Inferior parietal cortex (tissue), 1 donor: ENCODE results near the gene TMEM184A.

Experiments used
- DNase-seq: peaks from one replicate; pipeline ENCODE4 v3.0.0-alpha.2; 2016; ENCODE audit errors: extremely low spot score

Gene TMEM184A

DNA sequence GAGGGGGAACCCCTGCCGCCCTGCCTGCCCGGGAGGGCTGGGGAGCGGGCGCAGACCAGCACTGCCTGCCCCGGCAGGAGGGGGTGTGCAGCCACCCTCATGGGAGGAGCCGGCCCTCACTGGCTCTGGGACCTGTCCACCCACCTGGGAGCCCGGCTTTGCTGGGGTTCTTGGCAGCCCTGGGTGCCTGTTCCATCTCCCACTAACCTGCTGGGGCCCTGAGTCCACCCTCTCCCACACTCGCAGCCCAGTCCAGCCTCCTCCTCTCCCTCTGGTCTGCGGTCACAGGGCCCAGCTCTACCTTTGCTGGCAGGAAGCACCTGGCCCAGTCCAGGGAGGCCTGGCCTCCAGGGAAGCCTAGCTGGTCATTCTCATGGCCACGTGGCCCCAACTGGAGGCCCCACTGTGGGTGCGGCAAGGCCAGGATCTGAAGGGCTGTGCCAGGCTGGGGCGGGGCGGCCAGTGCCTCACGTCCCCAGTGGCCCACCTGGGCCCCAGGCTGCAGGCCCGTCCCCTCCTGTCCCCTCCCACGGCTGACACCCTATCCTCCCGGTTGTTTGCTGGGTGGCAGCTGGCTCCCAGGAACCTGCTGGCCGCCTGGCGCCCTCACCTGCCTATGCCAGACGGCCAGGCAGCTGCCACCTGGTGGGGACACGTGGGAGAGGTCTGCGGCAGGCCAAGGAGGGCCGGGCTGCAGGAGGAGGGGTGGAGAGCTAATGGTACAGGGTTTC is at the start of gene TMEM184A:
TMEM184A (minus strand) TSS at position 393 of the 731 bp plus-strand sequence. CDS start 721 bp downstream, outside the sequence.
- no peak for DNase-seq

DNA sequence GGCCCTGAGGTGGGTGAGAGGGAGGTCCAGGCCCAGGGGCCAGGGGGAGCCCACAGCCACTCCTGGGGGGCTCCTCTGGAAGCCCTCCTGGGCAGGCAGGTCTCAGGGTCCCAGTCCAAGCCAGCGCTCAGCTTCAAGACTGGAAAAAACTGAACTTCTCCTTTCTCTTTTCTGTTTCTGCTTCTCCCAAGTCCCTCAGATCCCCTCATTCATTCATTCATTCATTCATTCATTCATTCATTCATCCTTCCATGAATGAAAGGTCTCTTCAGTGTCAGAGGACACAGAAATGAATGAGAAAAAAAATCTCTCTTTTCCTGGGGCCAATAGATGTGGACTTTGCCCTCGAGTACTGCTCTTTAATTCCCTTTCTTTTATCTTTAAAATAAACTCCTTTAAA is 48.4 kb upstream of the TMEM184A start:
- DNase-seq: no peak

DNA sequence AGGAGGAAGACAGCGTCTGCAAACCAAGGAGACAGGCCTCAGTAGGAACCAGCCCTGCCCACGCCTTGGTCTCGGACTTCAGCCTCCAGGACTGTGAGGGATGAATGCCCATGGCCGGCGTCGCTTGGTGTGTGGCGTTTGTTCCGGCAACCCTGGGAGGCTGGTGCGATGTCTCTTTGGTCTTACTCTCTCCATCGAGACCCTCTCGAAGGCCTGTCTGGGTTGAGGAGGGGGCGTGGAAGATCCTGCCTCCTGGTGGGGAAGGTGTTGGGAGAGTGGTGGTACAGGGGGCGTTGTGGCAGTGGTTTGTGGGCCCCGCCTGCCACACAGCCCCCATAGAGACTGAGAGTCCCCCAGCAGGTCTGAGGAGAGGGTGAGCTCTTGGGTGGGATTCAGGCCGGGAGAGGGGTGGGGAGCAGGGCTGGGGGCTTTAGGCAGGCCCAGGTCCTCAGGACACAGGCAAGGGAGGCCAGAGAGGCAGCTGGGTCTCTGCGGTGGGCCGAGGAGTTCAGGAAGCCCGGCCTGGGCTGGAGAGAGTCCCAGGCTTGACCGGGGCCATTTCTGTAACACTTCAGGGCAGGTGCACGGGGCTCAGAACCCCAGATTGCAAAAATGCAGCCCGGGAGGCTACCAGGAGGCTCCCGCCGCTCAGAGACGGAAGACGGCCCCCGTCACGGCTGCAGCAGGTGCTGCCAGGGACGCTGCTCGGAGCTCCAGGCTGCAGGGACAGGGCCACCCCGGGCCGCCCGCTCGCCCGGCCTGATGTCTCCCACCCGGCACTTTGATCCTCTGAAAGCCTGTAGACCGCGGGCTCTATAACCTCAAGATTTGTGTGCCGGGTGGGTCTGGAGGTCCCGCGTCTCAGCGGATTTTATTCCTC is 47.6 kb upstream of the TMEM184A start:
- DNase-seq: no peak

DNA sequence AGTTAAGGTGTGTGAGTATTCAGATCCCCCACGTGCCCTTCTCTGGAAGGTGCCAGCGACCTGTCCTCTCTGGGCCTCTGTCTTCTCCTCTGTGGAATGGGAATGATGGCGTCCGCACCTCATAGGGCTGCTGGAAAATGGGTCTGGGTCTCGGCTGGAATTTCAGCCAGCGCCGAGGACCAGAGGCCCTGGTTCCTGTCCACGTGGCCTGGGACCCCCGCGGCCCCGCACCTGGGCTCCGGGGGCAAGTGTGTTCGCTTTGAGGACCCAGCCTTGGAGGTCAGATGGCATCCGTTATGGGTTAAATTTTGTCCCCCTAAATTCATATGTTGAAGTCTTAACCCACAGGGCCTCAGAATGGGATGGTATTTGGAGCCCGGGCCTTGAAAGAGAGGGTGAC is 46.4 kb upstream of the TMEM184A start:
- DNase-seq: no peak

DNA sequence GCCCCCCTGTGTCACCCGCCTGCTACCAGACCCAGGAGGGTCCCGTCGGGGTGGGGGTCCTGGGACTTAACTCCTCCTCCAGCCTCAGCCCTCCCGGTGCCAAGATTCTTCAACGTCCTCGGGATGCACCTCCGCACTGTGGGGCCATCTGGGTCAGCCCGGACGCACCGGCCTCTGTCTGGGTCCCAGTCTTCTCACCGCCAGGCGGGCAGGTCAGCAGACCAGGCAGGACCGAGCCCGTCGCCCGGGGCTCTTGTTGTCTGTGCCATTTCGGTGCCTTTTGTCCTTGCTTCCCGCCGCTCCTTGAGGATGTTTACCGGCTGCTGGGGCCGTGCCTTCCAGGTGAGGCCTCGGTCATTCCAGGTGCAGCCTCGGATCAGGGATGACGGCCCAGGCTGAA is 46.0 kb upstream of the TMEM184A start:
- DNase-seq: no peak

DNA sequence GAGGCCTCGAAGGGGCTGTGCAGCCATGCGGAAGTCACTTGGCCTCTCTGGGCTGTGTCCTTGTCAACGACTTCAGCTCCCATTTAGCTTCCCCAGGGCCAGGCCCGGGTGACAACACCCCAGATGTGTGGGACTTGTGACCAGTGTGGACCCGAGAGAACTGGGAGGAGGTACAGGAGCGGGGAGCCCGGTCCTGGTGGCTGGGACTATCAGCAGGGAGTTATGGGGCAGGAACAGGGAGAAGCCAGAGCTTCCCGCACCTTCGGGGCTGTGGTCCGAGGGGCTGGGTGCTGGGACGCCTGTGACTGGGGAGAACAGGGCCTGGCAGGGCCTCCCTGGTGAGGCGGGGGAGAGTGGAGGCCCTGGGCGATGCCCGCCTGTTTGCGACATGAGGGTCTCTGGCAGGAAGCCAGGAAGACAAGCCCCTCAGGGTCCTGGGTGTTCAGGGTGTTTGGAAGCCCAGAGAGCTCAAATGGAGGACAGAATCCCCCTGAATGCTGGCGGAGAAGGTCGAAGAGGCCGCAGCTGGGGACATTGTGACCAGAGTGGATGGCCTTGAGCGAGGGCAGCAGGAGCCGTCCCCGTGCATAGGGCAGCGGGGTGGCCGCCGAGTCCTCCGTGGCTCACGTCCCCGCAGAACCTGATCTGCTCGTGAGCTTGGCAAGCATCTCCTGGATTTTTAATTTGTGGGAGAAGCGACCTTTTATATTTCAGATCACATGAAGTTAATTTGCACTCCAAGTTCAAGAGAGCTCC is 43.8 kb upstream of the TMEM184A start:
- DNase-seq: no peak

DNA sequence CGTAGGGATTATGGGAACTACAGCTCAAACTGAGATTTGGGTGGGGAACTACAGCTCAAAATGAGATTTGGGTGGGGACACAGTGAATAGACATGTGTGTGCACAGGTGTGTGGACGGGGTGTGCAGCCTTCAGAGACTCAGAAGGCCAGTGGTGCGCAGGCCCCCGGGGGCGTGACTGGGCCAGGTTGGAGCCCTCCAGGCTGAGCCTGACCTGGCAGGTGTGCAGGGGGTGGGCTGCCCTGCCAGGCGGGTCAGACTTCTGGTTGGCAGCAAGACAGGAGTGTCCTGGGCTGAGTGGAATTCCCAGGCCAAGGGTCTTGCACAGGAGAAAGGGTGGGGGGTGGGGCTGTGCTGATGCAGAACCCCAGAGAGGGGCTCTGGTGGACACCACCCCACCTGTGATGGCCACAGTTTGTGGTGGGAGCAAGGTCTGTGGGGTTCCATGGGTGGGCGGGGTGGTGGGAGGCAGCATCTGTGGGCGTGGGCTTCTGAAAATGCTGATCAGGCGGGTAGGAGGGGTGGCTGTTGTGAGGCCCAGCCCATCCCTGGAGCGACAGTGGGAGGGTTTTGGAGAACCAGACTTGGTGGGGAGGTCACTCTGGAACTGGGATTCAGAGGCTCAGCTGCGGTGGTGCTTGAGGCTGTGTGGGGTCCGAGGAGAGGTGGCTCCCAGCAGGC is 43.1 kb upstream of the TMEM184A start:
- no peak for DNase-seq

DNA sequence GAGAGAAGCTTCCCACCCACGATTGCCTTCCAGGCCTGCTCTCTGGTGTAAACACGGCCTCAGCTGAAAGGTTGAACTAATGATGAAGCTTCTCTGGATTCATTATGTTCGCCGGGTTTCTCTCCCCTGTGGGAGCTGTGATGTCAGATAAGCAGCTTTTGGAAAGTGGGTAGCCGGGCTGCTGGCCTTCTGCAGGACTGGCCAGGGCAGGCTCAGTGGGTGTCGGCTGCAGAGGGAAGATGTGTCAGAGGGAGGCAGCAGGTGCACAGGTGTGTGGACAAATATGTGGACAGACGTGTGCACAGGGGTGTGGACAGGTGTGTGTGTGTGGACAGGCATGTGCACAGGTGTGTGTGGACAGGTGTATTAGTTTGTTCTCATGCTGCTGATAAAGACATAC is 42.3 kb upstream of the TMEM184A start:
- DNase-seq: no peak

DNA sequence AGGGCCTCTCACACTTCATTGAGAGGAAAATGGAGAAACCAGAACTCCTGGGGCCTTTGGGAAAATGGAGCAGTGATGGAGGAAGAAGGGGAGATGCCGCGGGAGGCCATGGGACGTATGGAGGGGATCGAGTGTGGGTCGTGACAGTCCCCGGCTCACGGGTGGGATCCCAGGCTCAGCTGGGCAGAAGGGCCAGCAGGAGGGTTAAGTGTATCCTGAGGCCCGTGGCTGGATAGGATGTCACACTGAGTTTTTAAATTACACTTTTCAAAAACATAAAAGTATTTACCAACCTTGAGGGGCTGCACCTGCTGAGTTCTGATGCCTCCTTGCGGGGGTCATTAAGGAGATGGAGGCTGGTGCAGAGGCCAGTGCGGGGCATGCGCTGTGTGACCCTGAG is 41.8 kb upstream of the TMEM184A start:
- DNase-seq: no peak

DNA sequence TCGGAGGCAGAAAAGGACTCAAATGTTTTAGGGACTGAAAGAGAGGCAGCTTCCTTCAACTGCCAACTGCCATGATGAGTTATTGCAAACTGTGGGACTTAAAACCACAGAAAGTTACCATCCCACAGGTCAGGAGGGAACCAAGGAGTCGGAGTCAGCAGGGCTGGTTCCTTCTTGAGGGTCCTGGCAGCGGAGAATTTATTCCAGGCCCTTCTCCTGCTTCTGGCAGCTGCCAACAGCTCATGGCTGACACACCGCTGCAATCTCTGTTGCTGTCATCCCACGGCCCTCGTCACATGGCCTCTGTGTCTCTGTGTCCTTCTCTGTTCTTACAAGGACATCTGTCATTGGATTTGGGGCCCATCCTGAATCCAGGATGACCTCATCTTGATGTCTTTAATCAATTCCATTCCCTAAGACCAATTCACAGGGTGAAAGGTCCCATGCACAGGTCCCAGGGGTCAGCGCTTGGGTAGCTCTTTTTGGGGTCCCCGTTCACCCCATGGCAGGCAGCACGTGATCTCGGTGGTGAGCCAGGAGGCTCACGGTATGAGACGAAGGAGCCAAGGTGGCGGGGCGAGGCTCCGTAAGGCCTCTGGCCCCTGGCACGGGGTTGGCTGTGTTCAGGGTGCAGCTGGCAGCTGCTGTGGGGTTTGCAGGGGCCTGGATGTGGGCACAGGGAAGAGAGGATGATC is 41.2 kb upstream of the TMEM184A start:
- DNase-seq: no peak

DNA sequence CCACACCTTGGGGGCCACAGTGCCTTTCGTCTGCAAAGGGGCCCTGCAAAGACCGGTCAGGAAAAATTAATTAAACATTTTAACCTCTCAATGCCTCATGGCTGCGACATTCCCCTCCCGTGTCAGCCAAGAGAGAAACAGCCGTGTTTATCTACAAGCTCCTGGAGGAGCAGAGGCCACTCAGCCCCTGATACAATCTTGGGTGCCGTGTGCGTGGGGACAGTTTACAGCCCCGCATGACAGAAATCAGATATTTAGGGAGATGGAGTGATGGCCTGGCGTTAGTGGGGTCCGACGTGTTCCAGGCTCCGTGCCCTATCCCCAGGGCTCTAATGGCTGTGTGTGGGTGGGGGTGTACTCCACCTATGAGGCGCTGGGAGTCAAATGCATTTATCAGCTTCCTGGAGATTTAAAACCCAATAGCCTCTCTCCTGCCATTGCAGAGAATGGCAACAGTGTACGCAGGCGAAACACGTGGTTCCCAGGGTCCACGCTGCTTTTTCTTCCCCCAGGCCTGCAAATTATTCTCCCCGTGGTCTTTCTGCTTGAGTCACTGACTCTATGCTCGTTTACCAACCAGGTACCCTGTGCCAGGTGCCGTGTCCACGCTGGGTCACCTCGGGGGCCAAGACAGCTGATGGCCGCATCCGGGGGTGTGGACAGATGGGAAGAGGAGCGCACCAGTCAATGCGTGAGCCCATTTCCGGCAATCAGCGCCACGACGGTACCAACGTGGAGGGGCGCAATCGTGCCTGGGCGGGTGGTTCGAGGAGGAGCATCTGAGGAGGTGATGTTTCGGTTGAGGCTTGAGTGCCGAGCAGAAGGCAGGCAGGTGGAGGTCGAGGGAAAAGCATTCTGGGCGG is 40.4 kb upstream of the TMEM184A start:
- DNase-seq: no peak

DNA sequence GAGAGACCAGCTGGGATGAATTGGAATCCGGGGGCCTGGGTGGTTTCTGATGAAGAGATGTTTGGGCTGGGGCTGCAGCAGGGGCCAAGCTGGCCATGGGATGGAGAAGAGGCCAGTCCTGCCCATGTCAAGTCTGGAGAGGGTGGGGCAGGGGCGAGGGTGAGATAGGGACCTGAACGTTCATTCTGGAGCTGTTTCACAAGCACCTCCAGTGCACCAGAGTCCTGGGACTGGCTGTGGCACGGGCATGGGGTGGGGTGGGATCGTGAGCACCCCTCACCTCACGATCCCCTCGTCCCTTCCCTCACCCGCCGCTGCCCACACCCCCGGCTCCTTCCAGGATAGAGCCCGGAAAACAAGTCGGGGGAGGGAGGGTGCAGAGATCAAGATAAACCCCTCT is 39.6 kb upstream of the TMEM184A start:
- DNase-seq: no peak

DNA sequence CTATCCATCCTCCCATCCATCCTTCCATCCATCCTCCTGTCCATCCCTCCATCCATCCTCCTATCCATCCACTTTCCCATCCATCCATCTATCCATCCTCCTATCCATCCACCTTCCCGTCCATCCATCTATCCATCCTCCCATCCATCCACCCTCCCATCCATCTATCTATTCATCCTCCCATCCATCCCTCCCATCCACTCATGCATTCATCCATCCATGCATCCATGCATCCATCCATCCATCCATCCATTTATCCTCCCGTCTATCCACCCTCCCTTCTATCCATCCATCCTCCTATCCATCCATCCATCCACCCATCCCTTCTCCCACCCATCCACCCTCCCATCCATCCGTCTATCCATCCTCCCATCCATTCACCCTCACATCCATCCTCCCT is 39.0 kb upstream of the TMEM184A start:
- DNase-seq: no peak

DNA sequence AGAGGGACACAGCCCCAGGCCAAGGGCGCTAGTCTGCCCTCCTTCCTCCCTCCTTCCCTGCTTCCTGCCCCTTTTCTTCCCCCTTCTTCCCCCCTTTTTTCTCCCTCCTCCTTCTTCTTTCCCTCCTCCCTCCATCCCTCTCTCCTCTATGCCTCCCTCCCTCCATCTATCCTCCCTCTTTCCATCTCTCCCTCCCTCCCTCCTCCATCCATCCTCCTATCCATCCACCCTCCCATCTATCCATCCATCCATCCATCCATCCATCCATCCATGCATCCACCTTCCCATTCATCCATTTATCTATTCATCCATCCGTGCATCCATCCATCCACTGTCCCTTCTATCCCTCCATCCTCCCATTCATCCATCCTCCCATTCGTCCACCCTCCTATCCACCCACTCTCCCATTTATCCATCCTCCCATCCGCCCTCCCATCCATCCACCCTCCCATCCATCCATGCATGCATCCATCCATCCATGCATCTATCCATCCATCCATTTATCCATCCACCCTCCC is 38.0 kb upstream of the TMEM184A start:
- no peak for DNase-seq

DNA sequence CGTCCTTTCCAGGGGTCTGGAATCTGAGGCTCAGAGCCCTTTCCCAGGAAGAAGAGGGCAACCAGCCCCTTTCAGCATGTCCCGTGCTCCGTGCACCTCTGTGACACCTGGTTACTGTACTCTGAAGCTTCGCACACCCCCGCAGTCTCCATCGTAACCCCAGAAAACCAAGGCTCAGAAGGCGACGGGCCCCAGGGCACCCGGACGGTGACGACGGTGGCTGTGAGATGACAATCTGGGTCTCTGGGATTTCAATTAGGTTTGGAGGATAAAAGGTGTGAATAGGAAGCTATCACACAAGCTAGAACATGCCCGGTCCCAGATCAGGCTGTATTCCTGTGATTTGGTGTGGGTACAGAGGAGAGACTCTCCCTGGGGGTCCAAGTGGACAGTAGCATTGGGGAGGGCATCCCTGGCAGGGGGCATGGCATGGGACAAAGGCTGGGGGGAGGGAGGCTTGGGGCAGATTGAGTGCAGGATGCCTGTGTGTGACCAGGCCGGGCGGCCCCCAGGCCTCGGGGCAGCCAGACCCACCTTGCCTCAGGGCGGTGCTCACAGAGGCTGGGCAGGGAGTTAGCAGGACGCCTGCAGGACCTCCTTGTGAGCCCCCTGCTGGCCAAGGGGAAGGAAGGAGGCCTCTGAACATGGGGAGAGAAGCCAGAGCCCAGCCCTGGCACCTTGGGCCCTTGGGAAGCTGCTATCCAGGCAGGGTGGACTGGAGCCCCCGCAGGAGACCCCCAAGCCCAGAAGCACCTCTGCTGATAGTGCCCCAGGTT is 37.3 kb upstream of the TMEM184A start:
- DNase-seq: no peak

DNA sequence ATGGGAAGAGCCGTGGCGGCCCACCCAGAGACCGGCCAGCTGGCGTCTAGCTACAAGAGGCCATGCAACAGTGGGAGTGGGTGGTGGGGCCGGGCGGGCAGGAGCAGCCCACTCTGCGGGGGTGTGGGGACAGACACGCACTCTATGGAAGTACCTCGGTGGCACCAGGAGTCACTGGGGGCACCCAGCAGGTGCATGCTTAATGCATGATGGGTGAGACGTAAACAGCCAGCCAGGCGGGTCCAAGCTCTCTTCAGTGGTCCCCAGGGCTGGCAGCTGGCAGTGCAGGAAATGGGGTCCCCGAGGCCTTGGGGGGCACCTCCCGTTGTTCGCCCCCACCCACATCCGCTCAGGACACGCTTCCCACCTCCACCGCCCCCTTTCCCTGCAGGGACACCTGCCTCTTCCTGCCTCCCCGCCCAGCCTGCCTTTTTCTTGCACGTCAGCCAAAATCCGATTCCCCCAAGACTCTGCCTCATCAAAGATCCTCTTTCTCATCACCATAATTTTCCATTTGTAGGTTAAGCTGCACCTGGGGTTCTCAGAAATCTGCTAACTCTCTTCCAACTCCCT is 36.4 kb upstream of the TMEM184A start:
- DNase-seq: no peak

DNA sequence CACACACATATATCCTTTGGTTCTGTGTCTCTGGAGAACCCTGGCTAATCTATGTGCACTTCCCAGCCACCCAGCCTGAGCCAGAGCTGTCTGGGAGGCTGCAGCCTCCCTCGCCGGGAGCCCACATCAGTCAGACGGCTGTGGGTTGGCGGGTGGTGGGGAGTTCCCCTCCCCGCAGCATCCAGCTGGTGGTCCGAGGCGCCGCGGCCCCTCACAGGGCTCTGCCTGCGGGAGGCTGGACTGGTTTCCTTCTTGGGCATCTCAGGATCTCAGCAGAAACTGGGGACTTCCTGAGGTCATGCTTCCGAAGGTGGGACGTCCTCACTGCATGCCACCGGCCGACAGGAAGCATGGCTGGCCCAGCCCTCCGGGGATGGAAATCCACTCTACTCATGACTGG is 35.9 kb upstream of the TMEM184A start:
- no peak for DNase-seq

DNA sequence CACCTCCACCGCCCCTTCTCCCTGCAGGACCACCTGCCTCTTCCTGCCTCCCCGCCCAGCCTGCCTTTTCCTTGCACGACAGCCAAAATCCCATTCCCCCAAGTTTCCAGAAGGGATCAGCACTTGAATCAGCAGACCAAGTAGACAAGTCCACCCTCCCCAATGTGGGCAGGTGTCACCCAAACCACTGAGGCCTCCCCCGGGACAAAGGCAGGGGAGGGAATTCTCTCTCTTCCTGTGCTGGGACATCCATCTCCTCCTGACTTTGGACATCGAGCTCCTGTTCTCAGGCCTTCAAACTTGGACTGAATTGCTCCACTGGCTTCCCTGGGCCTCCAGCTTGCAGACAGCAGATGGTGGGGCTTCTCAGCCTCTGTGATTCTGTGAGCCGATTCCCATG is 35.4 kb upstream of the TMEM184A start:
- no peak for DNase-seq

DNA sequence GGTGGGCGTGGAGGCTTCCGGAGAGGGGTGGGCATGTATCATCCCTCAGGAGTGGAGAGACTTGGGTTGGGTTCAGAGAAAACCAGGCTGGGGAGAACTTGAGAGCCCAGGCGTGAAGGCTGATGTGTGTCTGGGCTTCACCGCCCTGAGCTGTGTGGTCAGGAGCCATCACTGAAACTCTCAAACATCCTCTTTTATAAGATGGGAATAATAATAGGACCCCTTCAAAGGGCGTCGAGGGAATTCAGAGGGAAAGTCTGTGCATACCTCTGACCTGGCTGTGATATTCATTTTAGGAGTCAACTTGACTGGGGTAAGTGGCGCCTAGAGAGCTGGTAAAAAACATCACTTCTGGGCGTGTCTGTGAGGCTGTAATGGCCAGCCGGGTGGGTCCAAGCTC is 34.9 kb upstream of the TMEM184A start:
- DNase-seq: no peak
